ENCODE measurements around the gene PSMB7. TPM values are rescaled to one million over a fixed set of nuclear protein-coding genes. Genes with fewer than 3 reads are reported as not detected.
"Not testable (repeated sequence)": the region's sequence is repeated elsewhere in the genome, so short reads cannot be mapped to it uniquely, and the experiment has no call there.

The PSMB7 gene
- total RNA-seq, 2 experiments from 2014 or later, result 120 to 121 TPM

GRCh38 chr9:124439686-124440243 lies 24.5 kb upstream of the PSMB7 start:
- CTCF ChIA-PET, result no interaction called here
- no peaks in the 10 kb centered on the region for H3K4me1 Mint-ChIP-seq

GRCh38 chr9:124439086-124439485 lies 23.8 kb upstream of the PSMB7 start:
- Mint-ChIP-seq H3K27me3 (peaks cover 30% of the 10 kb centered on the region), H3K4me1 (no peaks in the 10 kb centered on the region), H3K36me3 (ENCODE audit: low read depth) (no peaks in the 10 kb centered on the region), H3K4me3 (no peak overlapping the region), H3K27ac (no peak overlapping the region), H3K9me3 (no peaks in the 10 kb centered on the region)
- ChIA-PET CTCF (no interaction called here), POLR2A (no interaction called here)
- no peak for DNase-seq

More at GRCh38 chr9:124439686-124440243, 24.5 kb upstream of the PSMB7 start:
- POLR2A ChIA-PET, result interaction anchor here (0.6 kb wide), 1 partner anchor 73 kb away, joined by 3 read pairs; no protein-coding TSS in a partner anchor
- H3K27me3 Mint-ChIP-seq, result peaks cover 28% of the 10 kb centered on the region
- no peaks in the 10 kb centered on the region for H3K36me3 Mint-ChIP-seq (ENCODE audit: low read depth)
- no peaks in the 10 kb centered on the region for H3K9me3 Mint-ChIP-seq
- no peak overlapping the region for H3K27ac Mint-ChIP-seq
- H3K4me3 Mint-ChIP-seq, result no peak overlapping the region
- no peak for DNase-seq

- POLR2A ChIA-PET, result no interaction called here
- CTCF ChIA-PET, result no interaction called here
- Mint-ChIP-seq H3K9me3 (no peaks in the 10 kb centered on the region), H3K4me3 (no peak overlapping the region), H3K36me3 (ENCODE audit: low read depth) (no peaks in the 10 kb centered on the region), H3K27me3 (peaks cover 28% of the 10 kb centered on the region), H3K4me1 (no peaks in the 10 kb centered on the region), H3K27ac (no peak overlapping the region)
- no peak for DNase-seq
Observed at GRCh38 chr9:124438091-124438490, 22.8 kb upstream of the PSMB7 start.

- H3K4me1 Mint-ChIP-seq, result no peaks in the 10 kb centered on the region
- H3K9me3 Mint-ChIP-seq, result no peaks in the 10 kb centered on the region
- no peak for DNase-seq
- H3K27ac Mint-ChIP-seq, result no peak overlapping the region
- H3K27me3 Mint-ChIP-seq, result peaks cover 20% of the 10 kb centered on the region
- ChIA-PET POLR2A (no interaction called here), CTCF (no interaction called here)
- H3K36me3 Mint-ChIP-seq (ENCODE audit: low read depth), result no peaks in the 10 kb centered on the region
- H3K4me3 Mint-ChIP-seq, result no peak overlapping the region
Observed at GRCh38 chr9:124437086-124437485, 21.8 kb upstream of the PSMB7 start.

- H3K4me1 Mint-ChIP-seq, result no peaks in the 10 kb centered on the region
- no peak overlapping the region for H3K27ac Mint-ChIP-seq
- H3K9me3 Mint-ChIP-seq, result no peaks in the 10 kb centered on the region
- H3K27me3 Mint-ChIP-seq, result peaks cover 15% of the 10 kb centered on the region
- no peak for DNase-seq
- H3K36me3 Mint-ChIP-seq (ENCODE audit: low read depth), result no peaks in the 10 kb centered on the region
- ChIA-PET CTCF (no interaction called here), POLR2A (no interaction called here)
- no peak overlapping the region for H3K4me3 Mint-ChIP-seq
Observed at GRCh38 chr9:124436320-124436719, 21.1 kb upstream of the PSMB7 start.

- no peak overlapping the region for H3K4me3 Mint-ChIP-seq
- ChIA-PET CTCF (interaction anchor here (1.0 to 1.3 kb wide), 2 partner anchors 9 to 15 kb away, joined by 3 to 4 read pairs; partner anchors contain the start of gene PSMB7), POLR2A (no interaction called here)
- DNase-seq, result no peak
- no peak overlapping the region for H3K27ac Mint-ChIP-seq
- no peaks in the 10 kb centered on the region for H3K9me3 Mint-ChIP-seq
- H3K27me3 Mint-ChIP-seq, result peaks cover 2% of the 10 kb centered on the region
- no peaks in the 10 kb centered on the region for H3K36me3 Mint-ChIP-seq (ENCODE audit: low read depth)
- H3K4me1 Mint-ChIP-seq, result no peaks in the 10 kb centered on the region
Observed at GRCh38 chr9:124429530-124429867, 14.3 kb upstream of the PSMB7 start.

- Mint-ChIP-seq H3K27me3 (peaks cover 1% of the 10 kb centered on the region), H3K4me3 (no peak overlapping the region), H3K9me3 (no peaks in the 10 kb centered on the region), H3K27ac (no peak overlapping the region), H3K36me3 (ENCODE audit: low read depth) (no peaks in the 10 kb centered on the region), H3K4me1 (no peaks in the 10 kb centered on the region)
- ChIA-PET CTCF (interaction anchor here (1.0 kb wide), 1 partner anchor 9 kb away, joined by 3 read pairs; no protein-coding TSS in a partner anchor), POLR2A (no interaction called here)
- no peak for DNase-seq
Observed at GRCh38 chr9:124428751-124429529, 13.7 kb upstream of the PSMB7 start.

GRCh38 chr9:124427281-124427680 lies 12.0 kb upstream of the PSMB7 start:
- POLR2A ChIA-PET, result no interaction called here
- H3K36me3 Mint-ChIP-seq (ENCODE audit: low read depth), result no peaks in the 10 kb centered on the region
- no peak overlapping the region for H3K4me3 Mint-ChIP-seq
- no peaks in the 10 kb centered on the region for H3K9me3 Mint-ChIP-seq
- no peak overlapping the region for H3K27ac Mint-ChIP-seq
- no peaks in the 10 kb centered on the region for H3K4me1 Mint-ChIP-seq
- peaks cover 5% of the 10 kb centered on the region for H3K27me3 Mint-ChIP-seq
- DNase-seq, result no peak
- CTCF ChIA-PET, result no interaction called here

GRCh38 chr9:124426361-124426760 lies 11.1 kb upstream of the PSMB7 start:
- Mint-ChIP-seq H3K27ac (no peak overlapping the region), H3K9me3 (no peaks in the 10 kb centered on the region), H3K4me3 (no peak overlapping the region), H3K27me3 (peaks cover 5% of the 10 kb centered on the region), H3K4me1 (no peaks in the 10 kb centered on the region), H3K36me3 (ENCODE audit: low read depth) (no peaks in the 10 kb centered on the region)
- CTCF ChIA-PET, result no interaction called here
- no peak for DNase-seq
- POLR2A ChIA-PET, result no interaction called here

- H3K27ac Mint-ChIP-seq; DNase-seq; H3K27me3 Mint-ChIP-seq; POLR2A ChIA-PET; H3K9me3 Mint-ChIP-seq; H3K4me1 Mint-ChIP-seq; H3K36me3 Mint-ChIP-seq (ENCODE audit: low read depth); H3K4me3 Mint-ChIP-seq: not testable (repeated sequence)
- CTCF ChIA-PET, result interaction anchor here (0.6 kb wide), 1 partner anchor 785 kb away, joined by 6 read pairs; no protein-coding TSS in a partner anchor
Observed at GRCh38 chr9:124425733-124426132, 10.5 kb upstream of the PSMB7 start.

- Mint-ChIP-seq H3K4me1 (peaks cover 11% of the 10 kb centered on the region), H3K36me3 (ENCODE audit: low read depth) (no peaks in the 10 kb centered on the region), H3K27me3 (peaks cover 5% of the 10 kb centered on the region), H3K9me3 (no peaks in the 10 kb centered on the region), H3K4me3 (no peak overlapping the region), H3K27ac (no peak overlapping the region)
- no peak for DNase-seq
- ChIA-PET POLR2A (no interaction called here), CTCF (no interaction called here)
Observed at GRCh38 chr9:124423591-124423990, 8.3 kb upstream of the PSMB7 start.

GRCh38 chr9:124423155-124423554 lies 7.9 kb upstream of the PSMB7 start:
- H3K36me3 Mint-ChIP-seq (ENCODE audit: low read depth), result no peaks in the 10 kb centered on the region

GRCh38 chr9:124420991-124421543 lies 5.8 kb upstream of the PSMB7 start:
- Mint-ChIP-seq H3K27me3 (peaks cover 5% of the 10 kb centered on the region), H3K27ac (no peak overlapping the region), H3K4me3 (no peak overlapping the region), H3K36me3 (ENCODE audit: low read depth) (no peaks in the 10 kb centered on the region), H3K4me1 (peaks cover 12% of the 10 kb centered on the region), H3K9me3 (no peaks in the 10 kb centered on the region)
- no peak for DNase-seq
- ChIA-PET POLR2A (no interaction called here), CTCF (interaction anchor here (0.7 to 1.5 kb wide), 4 partner anchors 8 to 24 kb away, joined by 3 read pairs; no protein-coding TSS in a partner anchor)

More at GRCh38 chr9:124423155-124423554, 7.9 kb upstream of the PSMB7 start:
- Mint-ChIP-seq H3K27me3 (peaks cover 5% of the 10 kb centered on the region), H3K9me3 (no peaks in the 10 kb centered on the region), H3K27ac (no peak overlapping the region), H3K4me1 (peaks cover 12% of the 10 kb centered on the region), H3K4me3 (no peak overlapping the region)
- ChIA-PET CTCF (no interaction called here), POLR2A (no interaction called here)
- no peak for DNase-seq

All from activated CD4-positive, alpha-beta T cell treated with anti-CD3 and anti-CD28 coated beads, Interleukin-2, amount 10 ng/mL, durations not matched to agents 7 days and 5 days (primary cell).